ENCODE measurements around the gene TIAM2. TPM values are rescaled to one million over a fixed set of nuclear protein-coding genes. Genes with fewer than 3 reads are reported as not detected.

Gene TIAM2
- total and polyA plus RNA-seq, 7 experiments from 2014 or later, result 0.66 to 11.6 (median 6.0) TPM

DNA sequence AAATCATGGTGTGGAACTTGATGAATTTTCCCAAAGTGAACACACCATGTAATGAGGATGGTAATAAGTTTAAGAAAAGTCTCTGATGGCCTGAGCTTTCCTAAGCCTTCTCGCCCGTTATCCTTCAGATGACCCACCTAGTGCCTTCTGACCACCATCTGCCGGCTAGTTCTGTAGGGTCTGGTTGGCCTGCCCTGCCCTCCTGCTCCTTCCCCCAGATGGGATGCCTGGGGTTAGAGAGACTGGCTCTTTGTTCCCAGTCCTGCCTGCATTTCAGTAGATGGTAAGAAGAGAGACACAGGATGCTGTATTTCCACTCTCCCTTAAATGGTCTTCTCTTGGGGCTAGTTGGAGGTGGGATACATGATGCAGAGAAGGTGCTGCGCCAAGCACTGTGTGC, 43.0 kb downstream of the TIAM2 start:
- POLR2A ChIA-PET, result no interaction called here
- ATAC-seq, result no peak
- CTCF ChIA-PET, result no interaction called here

DNA sequence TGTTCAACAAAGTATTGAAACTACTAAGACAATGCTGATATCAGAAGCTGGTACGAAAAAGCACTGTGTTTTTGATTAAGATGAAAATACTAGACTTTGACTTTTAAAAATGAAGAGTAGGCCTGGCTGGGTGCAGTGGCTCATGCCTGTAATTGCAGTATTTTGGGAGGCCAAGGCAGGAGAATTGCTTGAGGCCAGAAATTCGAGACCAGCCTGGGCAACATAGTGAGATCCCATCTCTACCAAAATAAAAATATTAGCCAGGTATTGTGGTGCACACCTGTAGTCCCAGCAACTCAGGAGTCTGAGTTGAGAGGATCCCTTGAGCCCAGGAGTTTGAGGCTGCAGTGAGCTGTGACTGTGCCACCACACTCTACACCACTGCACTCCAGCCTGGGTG, 43.4 kb downstream of the TIAM2 start:
- Histone ChIP-seq H3K27me3 (ENCODE audit: control insufficient read depth in 2 of 2, insufficient read depth in 2 of 2, low read length in 2 of 2) (no peaks in the 10 kb centered on the region), H3K4me1 (ENCODE audit: control insufficient read depth in 2 of 2, insufficient read depth in 2 of 2, low read length in 2 of 2) (no peaks in the 10 kb centered on the region), H3K27ac (ENCODE audit: low read depth, low read length) (no peak overlapping the region), H3K4me3 (ENCODE audit: low read length) (no peak overlapping the region), H3K9me3 (ENCODE audit: control insufficient read depth in 2 of 3, low read length in 3 of 3) (no peaks in the 10 kb centered on the region), H3K36me3 (ENCODE audit: control insufficient read depth in 2 of 3, insufficient read depth in 3 of 3, low read length in 3 of 3) (no peaks in the 10 kb centered on the region)
- Mint-ChIP-seq H3K4me1 (peaks cover 0 to 3% (median 0%) of the 10 kb centered on the region in 7 donors), H3K27me3 (peaks cover 0 to 6% (median 2%) of the 10 kb centered on the region in 5 donors), H3K4me3 (no peak overlapping the region), H3K27ac (no peak overlapping the region), H3K36me3 (peaks cover 0 to 2% (median 0%) of the 10 kb centered on the region in 5 donors), H3K9me3 (peaks cover 0 to 5% (median 0%) of the 10 kb centered on the region in 11 donors)
- DNase-seq (no peak), ATAC-seq (no peak)
- intact Hi-C loops (cut with micrococcal nuclease), result no loop called here
- ChIA-PET POLR2A (no interaction called here), CTCF (no interaction called here)

More for the DNA sequence above, 43.0 kb downstream of the TIAM2 start:
- Histone ChIP-seq H3K27ac (ENCODE audit: low read depth, low read length) (no peak overlapping the region), H3K4me3 (ENCODE audit: low read length) (no peak overlapping the region), H3K27me3 (ENCODE audit: control insufficient read depth in 2 of 2, insufficient read depth in 2 of 2, low read length in 2 of 2) (no peaks in the 10 kb centered on the region), H3K4me1 (ENCODE audit: control insufficient read depth in 2 of 2, insufficient read depth in 2 of 2, low read length in 2 of 2) (no peaks in the 10 kb centered on the region), H3K9me3 (ENCODE audit: control insufficient read depth in 2 of 3, low read length in 3 of 3) (no peaks in the 10 kb centered on the region), H3K36me3 (ENCODE audit: control insufficient read depth in 2 of 3, insufficient read depth in 3 of 3, low read length in 3 of 3) (no peaks in the 10 kb centered on the region)
- H3K9me3 Mint-ChIP-seq, result peaks cover 0 to 5% (median 0%) of the 10 kb centered on the region in 11 donors
- peaks cover 0 to 2% (median 0%) of the 10 kb centered on the region in 5 donors for H3K36me3 Mint-ChIP-seq
- DNase-seq, result no peak
- H3K27me3 Mint-ChIP-seq, result peaks cover 0 to 6% (median 2%) of the 10 kb centered on the region in 5 donors
- H3K27ac Mint-ChIP-seq, result no peak overlapping the region
- peaks cover 0 to 3% (median 0%) of the 10 kb centered on the region in 7 donors for H3K4me1 Mint-ChIP-seq
- no peak overlapping the region for H3K4me3 Mint-ChIP-seq
- intact Hi-C loops (cut with micrococcal nuclease), result no loop called here

DNA sequence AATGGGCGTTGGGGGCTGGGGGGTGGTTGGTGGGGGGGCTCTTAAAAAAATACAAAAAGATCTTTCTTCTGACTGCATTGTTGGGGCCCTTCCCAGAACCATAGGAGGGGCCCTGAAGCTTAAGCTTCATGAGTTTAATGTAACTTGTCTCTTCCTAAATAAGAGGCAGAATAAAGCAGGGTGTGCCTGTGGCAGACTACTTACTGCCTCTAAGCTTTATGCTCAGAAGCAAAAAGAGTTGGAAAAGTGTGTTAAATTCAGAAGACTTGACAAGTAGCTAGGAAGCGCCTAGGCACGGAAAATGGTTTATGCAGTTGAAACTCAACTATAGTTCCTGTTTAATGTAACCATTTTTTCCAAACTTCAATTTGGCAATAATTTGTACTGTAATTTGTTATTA, 44.5 kb downstream of the TIAM2 start:
- Mint-ChIP-seq H3K36me3 (no peaks in the 10 kb centered on the region), H3K9me3 (peaks cover 0 to 3% (median 0%) of the 10 kb centered on the region in 11 donors), H3K27ac (no peak overlapping the region), H3K27me3 (peaks cover 0 to 6% (median 2%) of the 10 kb centered on the region in 5 donors), H3K4me1 (peaks cover 0 to 3% (median 0%) of the 10 kb centered on the region in 7 donors), H3K4me3 (no peak overlapping the region)
- no peak for DNase-seq
- CTCF ChIA-PET, result no interaction called here
- intact Hi-C loops (cut with micrococcal nuclease), result no loop called here
- H3K4me1 ChIP-seq (ENCODE audit: control insufficient read depth in 2 of 2, insufficient read depth in 2 of 2, low read length in 2 of 2), result no peaks in the 10 kb centered on the region
- no peaks in the 10 kb centered on the region for H3K27me3 ChIP-seq (ENCODE audit: control insufficient read depth in 2 of 2, insufficient read depth in 2 of 2, low read length in 2 of 2)
- POLR2A ChIA-PET, result no interaction called here
- H3K27ac ChIP-seq (ENCODE audit: low read depth, low read length), result no peak overlapping the region
- H3K36me3 ChIP-seq (ENCODE audit: control insufficient read depth in 2 of 3, insufficient read depth in 3 of 3, low read length in 3 of 3), result no peaks in the 10 kb centered on the region
- no peak for ATAC-seq
- no peaks in the 10 kb centered on the region for H3K9me3 ChIP-seq (ENCODE audit: control insufficient read depth in 2 of 3, low read length in 3 of 3)
- H3K4me3 ChIP-seq (ENCODE audit: low read length), result no peak overlapping the region

DNA sequence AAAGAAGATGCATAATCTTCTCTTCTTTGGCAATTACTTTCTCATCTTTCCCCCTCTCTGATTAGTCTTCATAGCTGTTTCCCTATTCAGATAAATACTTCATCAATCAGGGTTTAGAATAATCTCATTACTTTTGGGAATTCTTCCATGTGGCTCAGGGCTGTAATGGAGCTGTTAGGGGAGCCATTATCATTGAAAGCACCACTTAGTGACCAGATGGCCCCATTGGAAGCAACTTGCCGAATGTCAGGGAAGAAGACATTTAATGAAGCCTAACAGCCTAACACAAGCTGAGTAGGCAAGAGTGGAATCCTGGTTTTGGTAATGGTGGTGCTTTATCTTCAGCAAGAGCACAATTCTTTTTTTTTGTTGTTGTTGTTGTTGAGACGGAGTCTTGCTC, 45.0 kb downstream of the TIAM2 start:
- no peak overlapping the region for H3K27ac ChIP-seq (ENCODE audit: low read depth, low read length)
- ATAC-seq (no peak), DNase-seq (no peak)
- no peaks in the 10 kb centered on the region for H3K9me3 ChIP-seq (ENCODE audit: control insufficient read depth in 2 of 3, low read length in 3 of 3)
- H3K9me3 Mint-ChIP-seq, result peaks cover 0 to 3% (median 0%) of the 10 kb centered on the region in 11 donors
- H3K4me1 Mint-ChIP-seq, result peaks cover 0 to 3% (median 0%) of the 10 kb centered on the region in 7 donors
- H3K36me3 ChIP-seq (ENCODE audit: control insufficient read depth in 2 of 3, insufficient read depth in 3 of 3, low read length in 3 of 3), result no peaks in the 10 kb centered on the region
- H3K4me1 ChIP-seq (ENCODE audit: control insufficient read depth in 2 of 2, insufficient read depth in 2 of 2, low read length in 2 of 2), result no peaks in the 10 kb centered on the region
- ChIA-PET CTCF (no interaction called here), POLR2A (interaction anchor here (0.6 kb wide), 1 partner anchor 1037 kb away, joined by 3 read pairs; no protein-coding TSS in a partner anchor)
- no peaks in the 10 kb centered on the region for H3K27me3 ChIP-seq (ENCODE audit: control insufficient read depth in 2 of 2, insufficient read depth in 2 of 2, low read length in 2 of 2)
- H3K27ac Mint-ChIP-seq, result no peak overlapping the region
- H3K4me3 Mint-ChIP-seq, result no peak overlapping the region
- peaks cover 0 to 6% (median 2%) of the 10 kb centered on the region in 5 donors for H3K27me3 Mint-ChIP-seq
- H3K4me3 ChIP-seq (ENCODE audit: low read length), result no peak overlapping the region
- no peaks in the 10 kb centered on the region for H3K36me3 Mint-ChIP-seq
- intact Hi-C loops (cut with micrococcal nuclease), result no loop called here

DNA sequence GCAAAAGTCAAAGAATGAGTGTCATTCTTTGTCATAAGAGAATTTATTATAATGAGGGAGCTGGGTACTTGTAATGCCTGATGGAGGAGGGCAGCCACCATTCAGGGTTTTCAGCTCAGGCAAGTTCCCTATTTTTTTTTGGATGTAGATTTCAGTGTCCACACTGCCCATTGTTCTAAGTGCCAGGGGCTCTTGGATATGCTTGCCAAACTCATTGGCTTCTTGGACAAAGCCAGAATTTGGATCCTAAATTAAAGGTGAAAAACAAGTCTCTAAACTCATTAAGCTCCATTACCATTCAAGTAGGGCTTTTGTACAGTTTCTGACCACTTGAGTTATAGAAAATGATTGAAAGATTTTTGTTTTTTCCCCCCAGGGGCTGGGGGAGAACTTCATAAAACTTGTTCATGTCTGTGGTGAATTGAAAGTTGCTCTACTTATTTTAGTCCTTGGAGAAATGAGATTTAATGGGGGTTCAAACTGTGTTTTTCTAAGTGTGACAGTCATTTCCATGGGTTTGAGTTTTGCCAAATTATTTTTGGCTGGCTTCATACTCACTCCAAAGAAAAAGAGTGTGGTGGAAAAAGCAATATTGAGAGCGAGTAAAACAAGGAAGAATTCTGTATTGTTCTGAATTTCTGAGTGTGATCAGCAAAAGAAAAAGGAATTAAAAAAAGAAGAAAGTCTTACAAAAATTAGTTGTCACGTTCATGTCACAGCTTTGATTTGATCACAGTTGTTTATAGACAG, 46.0 kb downstream of the TIAM2 start:
- no peak for ATAC-seq
- no peaks in the 10 kb centered on the region for H3K27me3 ChIP-seq (ENCODE audit: control insufficient read depth in 2 of 2, insufficient read depth in 2 of 2, low read length in 2 of 2)
- peaks cover 0 to 3% (median 0%) of the 10 kb centered on the region in 11 donors for H3K9me3 Mint-ChIP-seq
- H3K9me3 ChIP-seq (ENCODE audit: control insufficient read depth in 2 of 3, low read length in 3 of 3), result no peaks in the 10 kb centered on the region
- DNase-seq, result no peak
- no peaks in the 10 kb centered on the region for H3K4me1 ChIP-seq (ENCODE audit: control insufficient read depth in 2 of 2, insufficient read depth in 2 of 2, low read length in 2 of 2)
- H3K4me3 ChIP-seq (ENCODE audit: low read length), result no peak overlapping the region
- H3K27ac ChIP-seq (ENCODE audit: low read depth, low read length), result no peak overlapping the region
- peaks cover 0 to 5% (median 0%) of the 10 kb centered on the region in 7 donors for H3K4me1 Mint-ChIP-seq
- peaks cover 0 to 5% (median 0%) of the 10 kb centered on the region in 5 donors for H3K27me3 Mint-ChIP-seq
- H3K36me3 ChIP-seq (ENCODE audit: control insufficient read depth in 2 of 3, insufficient read depth in 3 of 3, low read length in 3 of 3), result no peaks in the 10 kb centered on the region
- no peak overlapping the region for H3K4me3 Mint-ChIP-seq
- intact Hi-C loops (cut with micrococcal nuclease), result no loop called here
- no peaks in the 10 kb centered on the region for H3K36me3 Mint-ChIP-seq
- H3K27ac Mint-ChIP-seq, result no peak overlapping the region
- POLR2A ChIA-PET, result interaction anchor here (0.6 kb wide), 1 partner anchor 1036 kb away, joined by 3 read pairs; no protein-coding TSS in a partner anchor
- CTCF ChIA-PET, result no interaction called here

DNA sequence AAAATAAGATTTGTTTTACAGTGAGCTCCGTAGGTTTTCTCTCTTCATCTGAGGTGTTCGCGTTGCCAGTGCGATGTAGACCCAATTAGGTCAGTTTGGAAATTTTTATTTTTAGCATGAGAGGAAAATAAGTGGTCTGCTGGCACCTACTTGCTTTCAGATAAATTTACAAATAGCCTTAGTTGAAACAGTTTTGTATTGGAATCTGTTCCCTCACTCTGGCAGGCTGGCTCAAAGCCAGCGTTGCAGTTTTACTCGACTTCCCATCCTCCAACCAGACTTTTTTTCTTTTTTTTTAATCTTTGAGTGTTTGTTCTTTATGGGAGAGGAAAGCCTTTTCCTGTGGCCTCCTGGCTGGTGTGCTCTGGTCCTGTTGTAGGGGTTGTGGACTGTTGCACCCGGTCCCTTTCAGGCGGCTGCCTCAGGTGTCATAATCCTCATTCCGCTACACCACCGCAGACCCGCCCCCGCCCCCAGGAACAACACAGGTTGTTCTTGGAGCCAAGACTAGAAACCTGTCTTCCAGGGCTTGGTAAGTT, 46.7 kb downstream of the TIAM2 start:
- H3K4me1 Mint-ChIP-seq, result peaks cover 0 to 8% (median 0%) of the 10 kb centered on the region in 7 donors
- peaks cover 0 to 3% (median 0%) of the 10 kb centered on the region in 11 donors for H3K9me3 Mint-ChIP-seq
- DNase-seq (no peak), ATAC-seq (no peak)
- no peaks in the 10 kb centered on the region for H3K4me1 ChIP-seq (ENCODE audit: control insufficient read depth in 2 of 2, insufficient read depth in 2 of 2, low read length in 2 of 2)
- H3K27me3 ChIP-seq (ENCODE audit: control insufficient read depth in 2 of 2, insufficient read depth in 2 of 2, low read length in 2 of 2), result no peaks in the 10 kb centered on the region
- no peak overlapping the region for H3K4me3 ChIP-seq (ENCODE audit: low read length)
- intact Hi-C loops (cut with micrococcal nuclease), result no loop called here
- ChIA-PET POLR2A (no interaction called here), CTCF (no interaction called here)
- no peak overlapping the region for H3K27ac ChIP-seq (ENCODE audit: low read depth, low read length)
- no peak overlapping the region for H3K4me3 Mint-ChIP-seq
- H3K27me3 Mint-ChIP-seq, result peaks cover 0 to 6% (median 0%) of the 10 kb centered on the region in 5 donors
- no peak overlapping the region for H3K27ac Mint-ChIP-seq
- no peaks in the 10 kb centered on the region for H3K36me3 Mint-ChIP-seq
- H3K9me3 ChIP-seq (ENCODE audit: control insufficient read depth in 2 of 3, low read length in 3 of 3), result no peaks in the 10 kb centered on the region
- no peaks in the 10 kb centered on the region for H3K36me3 ChIP-seq (ENCODE audit: control insufficient read depth in 2 of 3, insufficient read depth in 3 of 3, low read length in 3 of 3)
